22Rv1 (cell line): ENCODE results near the gene TES.

Experiments
- CTCF ChIP-seq: fragments of 450-650 bp; IDR thresholded peaks from 2 replicates; pipeline ENCODE4 v1.5.1; 2017; ENCODE audit warnings: mild to moderate bottlenecking
- ZFX ChIP-seq: fragments of 450-650 bp; IDR thresholded peaks from 2 replicates; pipeline ENCODE4 v1.6.1; 2017; ENCODE audit warnings: antibody characterized with exemption, borderline replicate concordance

GRCh38 chr7:116214921-116215320 is 4.6 kb downstream of the TES start:
- TF ChIP-seq CTCF (no peak), ZFX (no peak)
